ENCODE results near the gene ATP8A2.

DNA sequence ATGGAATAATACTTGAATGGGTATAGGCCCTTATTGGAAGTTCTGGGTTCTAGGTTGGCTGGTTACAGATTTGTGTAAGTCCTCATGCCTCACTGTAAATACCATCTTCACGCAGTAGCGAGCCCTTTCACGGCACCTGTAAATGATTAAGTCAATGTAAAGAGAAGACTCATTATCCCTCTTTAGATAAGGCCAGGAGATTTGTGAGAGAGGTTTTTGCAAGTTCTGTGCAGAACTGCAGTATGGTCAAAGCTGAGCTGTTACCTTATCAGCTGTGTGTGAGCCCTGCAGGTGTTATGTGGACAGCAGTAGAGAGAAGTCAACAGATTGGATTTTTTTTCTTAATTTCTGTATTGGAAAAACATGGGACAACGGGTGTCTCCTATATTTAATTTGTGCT lies 538.5 kb downstream of the ATP8A2 start:
- TF ChIP-seq CTCF (IDR thresholded peaks at IDR 0.05) (no peak), POLR2A (IDR thresholded peaks at IDR 0.05) (no peak)

Measured in right lobe of liver (tissue), 4 donors.